ENCODE measurements around the gene GATAD2B. TPM values are rescaled to one million over a fixed set of nuclear protein-coding genes. Genes with fewer than 3 reads are reported as not detected.
"Not testable (repeated sequence)": the region's sequence is repeated elsewhere in the genome, so short reads cannot be mapped to it uniquely, and the experiment has no call there.

GATAD2B gene
- total and polyA plus RNA-seq, 7 donors, result 3.4 to 53.1 (median 34.8) TPM

- Histone ChIP-seq H3K4me1 (peaks cover 13% of the 10 kb centered on the region), H3K4me3 (no peak overlapping the region), H3K27ac (no peak overlapping the region), H3K9me3 (no peaks in the 10 kb centered on the region), H3K36me3 (ENCODE audit: insufficient read depth in 1 of 2, low read depth in 1 of 2) (no peaks in the 10 kb centered on the region), H3K27me3 (ENCODE audit: insufficient read depth in 3 of 3, low read length in 2 of 3) (no peaks in the 10 kb centered on the region)
- DNase-seq, result no peak
- no peak for ATAC-seq
- WGBS, 3 donors, result 97 to 100% (median 99%) methylated on average over 3 of the region's 3 CpGs
- intact Hi-C loops (cut with DNase I), result no loop called here
- TF ChIP-seq CTCF (IDR thresholded peaks at IDR 0.05), result no peak
Measured at GRCh38 chr1:153845158-153845557, 77.6 kb downstream of the GATAD2B start.

- 89 to 97% methylated on average over 3 of the region's 3 CpGs; no CpG with 5 or more reads in 1 of the 3 donors for WGBS, 3 donors
- DNase-seq; ATAC-seq; H3K36me3 ChIP-seq (ENCODE audit: insufficient read depth in 1 of 2, low read depth in 1 of 2); H3K4me3 ChIP-seq; H3K27me3 ChIP-seq (ENCODE audit: insufficient read depth in 3 of 3, low read length in 2 of 3); H3K9me3 ChIP-seq; H3K27ac ChIP-seq; intact Hi-C loops (cut with DNase I): not testable (repeated sequence)
- H3K4me1 ChIP-seq, result peaks cover 13% of the 10 kb centered on the region
Measured at GRCh38 chr1:153844349-153844748, 78.4 kb downstream of the GATAD2B start.

- no peak overlapping the region for H3K4me3 ChIP-seq
- WGBS, 3 donors, result 50 to 79% (median 66%) methylated on average over 3 of the region's 3 CpGs
- no peak for TF ChIP-seq CTCF (IDR thresholded peaks at IDR 0.05)
- no peaks in the 10 kb centered on the region for H3K36me3 ChIP-seq (ENCODE audit: insufficient read depth in 1 of 2, low read depth in 1 of 2)
- H3K27ac ChIP-seq, result no peak overlapping the region
- intact Hi-C loops (cut with DNase I), result no loop called here
- DNase-seq, result no peak
- H3K4me1 ChIP-seq, result peaks cover 13% of the 10 kb centered on the region
- peak; percentile 49 to 72 (median 62) for ATAC-seq
- H3K27me3 ChIP-seq (ENCODE audit: insufficient read depth in 3 of 3, low read length in 2 of 3), result no peaks in the 10 kb centered on the region
- no peaks in the 10 kb centered on the region for H3K9me3 ChIP-seq
Measured at GRCh38 chr1:153842006-153842471, 80.7 kb downstream of the GATAD2B start.

- ATAC-seq (peak in 1 of 4 donors; percentile 11), DNase-seq (no peak)
- Histone ChIP-seq H3K27me3 (ENCODE audit: insufficient read depth in 3 of 3, low read length in 2 of 3) (no peaks in the 10 kb centered on the region), H3K36me3 (ENCODE audit: insufficient read depth in 1 of 2, low read depth in 1 of 2) (no peaks in the 10 kb centered on the region), H3K4me1 (peaks cover 13% of the 10 kb centered on the region), H3K27ac (no peak overlapping the region), H3K4me3 (no peak overlapping the region), H3K9me3 (no peaks in the 10 kb centered on the region)
- WGBS, 3 donors, result 83 to 90% (median 85%) methylated on average over 3 of the region's 3 CpGs
- TF ChIP-seq CTCF (IDR thresholded peaks at IDR 0.05), result no peak
- intact Hi-C loops (cut with DNase I), result no loop called here
Measured at GRCh38 chr1:153841463-153841994, 81.2 kb downstream of the GATAD2B start.

GRCh38 chr1:153840774-153841173, 82.0 kb downstream of the GATAD2B start:
- intact Hi-C loops (cut with DNase I); H3K9me3 ChIP-seq; H3K27ac ChIP-seq; DNase-seq; H3K36me3 ChIP-seq (ENCODE audit: insufficient read depth in 1 of 2, low read depth in 1 of 2); H3K27me3 ChIP-seq (ENCODE audit: insufficient read depth in 3 of 3, low read length in 2 of 3); H3K4me3 ChIP-seq: not testable (repeated sequence)
- WGBS, 3 donors, result 43 to 62% (median 44%) methylated on average over 14 of the region's 14 CpGs
- H3K4me1 ChIP-seq, result peaks cover 13% of the 10 kb centered on the region
- ATAC-seq, result peak in 1 of 4 donors; percentile 21

GRCh38 chr1:153833968-153834367, 88.8 kb downstream of the GATAD2B start:
- H3K4me1 ChIP-seq; ATAC-seq; H3K27me3 ChIP-seq (ENCODE audit: insufficient read depth in 3 of 3, low read length in 2 of 3); H3K4me3 ChIP-seq; DNase-seq; intact Hi-C loops (cut with DNase I); H3K36me3 ChIP-seq (ENCODE audit: insufficient read depth in 1 of 2, low read depth in 1 of 2); H3K27ac ChIP-seq; H3K9me3 ChIP-seq: not testable (repeated sequence)
- WGBS, 3 donors, result 84 to 94% (median 85%) methylated on average over 8 of the region's 8 CpGs

All from psoas muscle (tissue), 8 donors.